CD14-positive monocyte (primary cell): Measurements from ENCODE around the gene ABCC4. TPM values are rescaled to one million over a fixed set of nuclear protein-coding genes. Genes with fewer than 3 reads are reported as not detected.
A peak's percentile ranks its signal among the peaks of the same experiment; 100 is the strongest.

Experiments used
- DNase-seq, 3 donors: peaks; one replicate each; pipeline ENCODE4 v3.0.0-alpha.2; 2011 to 2022
- H2AFZ ChIP-seq: 2 replicates; pipeline ENCODE4 v1.6.0; 2012; ENCODE audit warnings: mild to moderate bottlenecking, low read depth, low read length, inconsistent platforms; ENCODE audit not compliant: insufficient read depth, poor library complexity, severe bottlenecking
- H3K27ac ChIP-seq, 2 donors: 1 replicate in 1 of 2; 2 replicates in 1 of 2; pipeline ENCODE4 v1.5.1; 2012 to 2013; ENCODE audit warnings: low read length in 2 of 2, control low read depth in 1 of 2, inconsistent platforms in 1 of 2, low read depth in 1 of 2, mild to moderate bottlenecking in 1 of 2
- H3K27me3 ChIP-seq, 2 donors: one replicate each; pipeline versions ENCODE4 v1.6.0 to v1.6.1; 2011 to 2013; ENCODE audit warnings: low read length in 2 of 2; ENCODE audit not compliant: control insufficient read depth in 2 of 2, insufficient read depth in 2 of 2
- H3K36me3 ChIP-seq, 2 donors: replicated peaks in 1 of 2; 1 replicate in 1 of 2; 2 replicates in 1 of 2; pipeline versions ENCODE4 v1.5.1 to v1.6.1; 2012 to 2013; ENCODE audit warnings: low read length in 2 of 2, control low read depth in 1 of 2, inconsistent platforms in 1 of 2, mild to moderate bottlenecking in 1 of 2; ENCODE audit not compliant: insufficient read depth in 2 of 2, control insufficient read depth in 1 of 2
- H3K4me1 ChIP-seq, 2 donors: 1 replicate in 1 of 2; 2 replicates in 1 of 2; pipeline versions ENCODE4 v1.5.1 to v1.6.1; 2012 to 2013; ENCODE audit warnings: low read length in 2 of 2, control low read depth in 1 of 2, inconsistent platforms in 1 of 2, mild to moderate bottlenecking in 1 of 2, moderate library complexity in 1 of 2; ENCODE audit not compliant: insufficient read depth in 2 of 2, control insufficient read depth in 1 of 2
- H3K4me2 ChIP-seq: replicated peaks from 2 replicates; pipeline ENCODE3; 2012; ENCODE audit warnings: low read length, moderate library complexity, mild to moderate bottlenecking; ENCODE audit not compliant: poor library complexity, severe bottlenecking; ENCODE audit errors: extremely low read depth
- H3K4me3 ChIP-seq, 3 experiments: fragments of 200-600 bp in 1 of 3; sonication (generic) in 1 of 3; replicated peaks in 1 of 3; 1 replicate in 2 of 3; 2 replicates in 1 of 3; pipeline ENCODE4 v1.5.1; 2011 to 2013; ENCODE audit warnings: low read length in 3 of 3, mild to moderate bottlenecking in 3 of 3, control low read depth in 2 of 3, low read depth in 2 of 3, inconsistent platforms in 1 of 3, moderate library complexity in 1 of 3
- H3K79me2 ChIP-seq: 2 replicates; pipeline ENCODE4 v1.6.0; 2012; ENCODE audit warnings: mild to moderate bottlenecking, control low read depth, inconsistent platforms, low read length, moderate library complexity; ENCODE audit not compliant: insufficient read depth
- H3K9ac ChIP-seq: 2 replicates; pipeline ENCODE4 v1.6.0; 2017; ENCODE audit warnings: low read length, mild to moderate bottlenecking; ENCODE audit not compliant: insufficient read depth, poor library complexity, severe bottlenecking
- H3K9me3 ChIP-seq, 2 donors: replicated peaks in 1 of 2; 1 replicate in 1 of 2; 2 replicates in 1 of 2; pipeline versions ENCODE4 v1.5.1 to v1.6.1; 2012 to 2013; ENCODE audit warnings: low read length in 2 of 2, control low read depth in 1 of 2; ENCODE audit not compliant: control insufficient read depth in 1 of 2, insufficient read depth in 1 of 2
- H4K20me1 ChIP-seq: 2 replicates; pipeline ENCODE4 v1.6.0; 2012; ENCODE audit warnings: mild to moderate bottlenecking, low read length, control low read depth, moderate library complexity; ENCODE audit not compliant: insufficient read depth
- H3K27ac Mint-ChIP-seq, 7 donors: one replicate each; pipeline ENCODE4 v1.8.0; 2020; ENCODE audit warnings: mild to moderate bottlenecking in 7 of 7, mixed read lengths in 7 of 7, moderate library complexity in 6 of 7, inconsistent platforms in 2 of 7
- H3K27me3 Mint-ChIP-seq, 3 donors: one replicate each; pipeline ENCODE4 v1.8.0; 2021 to 2022; ENCODE audit warnings: low read depth in 3 of 3, mild to moderate bottlenecking in 3 of 3, mixed read lengths in 3 of 3, moderate library complexity in 3 of 3, inconsistent platforms in 1 of 3
- H3K36me3 Mint-ChIP-seq, 2 donors: one replicate each; pipeline ENCODE4 v1.8.0; 2020; ENCODE audit warnings: mixed read lengths in 2 of 2, inconsistent platforms in 1 of 2, mild to moderate bottlenecking in 1 of 2
- H3K4me1 Mint-ChIP-seq: one replicate; pipeline ENCODE4 v1.8.0; 2020; ENCODE audit warnings: mild to moderate bottlenecking, mixed read lengths
- H3K4me3 Mint-ChIP-seq, 2 donors: one replicate each; pipeline ENCODE4 v1.8.0; 2020; ENCODE audit warnings: mild to moderate bottlenecking in 2 of 2, mixed read lengths in 2 of 2, moderate library complexity in 1 of 2
- H3K9me3 Mint-ChIP-seq, 7 donors: one replicate each; pipeline ENCODE4 v1.8.0; 2020 to 2022; ENCODE audit warnings: mixed read lengths in 7 of 7, mild to moderate bottlenecking in 6 of 7, moderate library complexity in 6 of 7, inconsistent platforms in 2 of 7
- CTCF ChIP-seq: fragments of 200-600 bp; IDR thresholded peaks from one replicate; pipeline ENCODE4 v1.8.0; 2022; ENCODE audit warnings: antibody characterized with exemption, mild to moderate bottlenecking
- WGBS: methylation state at CpG from one replicate; pipeline ENCODE4 v1.1.5; 2013; ENCODE audit warnings: missing lambda C conversion rate; ENCODE audit not compliant: insufficient coverage; 5-methylcytosine and 5-hydroxymethylcytosine counted together
- intact Hi-C, 2 donors: fragments of 100-400 bp; cut with micrococcal nuclease; formaldehyde crosslinking; loops; one replicate each; pipeline versions ENCODE4 v1.15.0 to v1.15.1; 2023
- polyA plus RNA-seq, 3 donors: library from polyadenylated mRNA; depleted of rRNA in 1 of 3; unstranded in 2 of 3; stranded (reverse) in 1 of 3; fragments of 300-500 nt in 2 of 3; fragments of >200 nt in 1 of 3; fragmentation: Illumina TruSeq in 2 of 3; gene quantifications; 1 replicate in 2 of 3; 2 replicates in 1 of 3; pipeline ENCODE4 v1.2.3, GENCODE V29; 2012 to 2021

ABCC4 gene
- polyA plus RNA-seq, 3 donors = 0.96 to 2.5 (median 1.7) TPM

- Histone ChIP-seq H3K27me3 (no peaks in the 10 kb centered on the region), H3K9me3 (no peaks in the 10 kb centered on the region), H3K9ac (no peak overlapping the region), H3K79me2 (no peaks in the 10 kb centered on the region), H3K4me1 (peaks cover 0 to 9% of the 10 kb centered on the region in 2 donors), H3K27ac (no peak overlapping the region), H4K20me1 (no peaks in the 10 kb centered on the region), H2AFZ (no peak overlapping the region), H3K4me2 (peak overlapping the region; percentile 22), H3K36me3 (no peaks in the 10 kb centered on the region), H3K4me3 (no peak overlapping the region)
- Mint-ChIP-seq H3K4me1 (peaks cover 9% of the 10 kb centered on the region), H3K9me3 (peaks cover 0 to 2% (median 0%) of the 10 kb centered on the region in 7 donors), H3K36me3 (peaks cover 0 to 2% of the 10 kb centered on the region in 2 donors), H3K27me3 (no peaks in the 10 kb centered on the region), H3K27ac (peak overlapping the region in 3 of 7 donors; percentile 44 to 82 (median 71)), H3K4me3 (peak overlapping the region in 1 of 2 donors; percentile 77)
- WGBS = 10% methylated on average over 2 of the region's 2 CpGs
- intact Hi-C loops = no loop called here
- peak; percentile 11 to 32 (median 19) for DNase-seq
- no peak for TF ChIP-seq CTCF
Observed at GRCh38 chr13:95239283-95239682, 62.0 kb downstream of the ABCC4 start.

GRCh38 chr13:95237310-95237870 lies 63.9 kb downstream of the ABCC4 start:
- intact Hi-C loops = no loop called here
- no peaks in the 10 kb centered on the region for H3K9me3 ChIP-seq
- H3K36me3 Mint-ChIP-seq = peaks cover 0 to 3% of the 10 kb centered on the region in 2 donors
- no peak overlapping the region for H3K4me3 Mint-ChIP-seq
- no peaks in the 10 kb centered on the region for H3K36me3 ChIP-seq
- H3K4me2 ChIP-seq = no peak overlapping the region
- no peak overlapping the region for H2AFZ ChIP-seq
- H3K4me3 ChIP-seq = no peak overlapping the region
- no peak for DNase-seq
- H3K27me3 ChIP-seq = no peaks in the 10 kb centered on the region
- H3K9ac ChIP-seq = no peak overlapping the region
- no peaks in the 10 kb centered on the region for H3K79me2 ChIP-seq
- H3K27me3 Mint-ChIP-seq = no peaks in the 10 kb centered on the region
- no peaks in the 10 kb centered on the region for H4K20me1 ChIP-seq
- no peak for TF ChIP-seq CTCF
- peaks cover 0 to 9% of the 10 kb centered on the region in 2 donors for H3K4me1 ChIP-seq
- WGBS = 100% methylated on average over 1 of the region's 7 CpGs
- H3K4me1 Mint-ChIP-seq = peaks cover 8% of the 10 kb centered on the region
- H3K27ac Mint-ChIP-seq = no peak overlapping the region
- peaks cover 0 to 2% (median 0%) of the 10 kb centered on the region in 7 donors for H3K9me3 Mint-ChIP-seq
- no peak overlapping the region for H3K27ac ChIP-seq
